ENCODE measurements around the gene AK2. TPM values are rescaled to one million over a fixed set of nuclear protein-coding genes. Genes with fewer than 3 reads are reported as not detected.
"Not testable (repeated sequence)": the region's sequence is repeated elsewhere in the genome, so short reads cannot be mapped to it uniquely, and the experiment has no call there.

Gene AK2
- total and polyA plus RNA-seq, 3 donors from 2014 or later = 144 to 219 (median 181) TPM

- H3K27me3 ChIP-seq = no peaks in the 10 kb centered on the region
- DNase-seq = no peak
- no peaks in the 10 kb centered on the region for H3K9me3 ChIP-seq
- intact Hi-C loops (cut with DNase I; ENCODE audit: low total_unique reads) = no loop called here
- TF ChIP-seq CTCF (IDR thresholded peaks at IDR 0.05) (no peak), POLR2A (IDR thresholded peaks at IDR 0.05) (no peak)
- no peak overlapping the region for H3K4me3 ChIP-seq
- WGBS, 2 donors = 88 to 91% methylated on average over 4 of the region's 4 CpGs
- no peaks in the 10 kb centered on the region for H3K4me1 ChIP-seq
- H3K36me3 ChIP-seq (ENCODE audit: low read depth, missing control alignments) = no peaks in the 10 kb centered on the region
- no peak overlapping the region for H3K27ac ChIP-seq
Observed at GRCh38 chr1:33025761-33026160, 10.9 kb downstream of the AK2 start.

GRCh38 chr1:33025180-33025569 is 11.5 kb downstream of the AK2 start:
- intact Hi-C loops (cut with DNase I; ENCODE audit: low total_unique reads) = no loop called here
- no peaks in the 10 kb centered on the region for H3K36me3 ChIP-seq (ENCODE audit: low read depth, missing control alignments)
- TF ChIP-seq CTCF (IDR thresholded peaks at IDR 0.05) (no peak), POLR2A (IDR thresholded peaks at IDR 0.05) (no peak)
- no peak for DNase-seq
- no peaks in the 10 kb centered on the region for H3K9me3 ChIP-seq
- H3K27ac ChIP-seq = no peak overlapping the region
- H3K27me3 ChIP-seq = no peaks in the 10 kb centered on the region
- 40 to 88% methylated on average over 1 of the region's 1 CpG for WGBS, 2 donors
- no peak overlapping the region for H3K4me3 ChIP-seq
- H3K4me1 ChIP-seq = no peaks in the 10 kb centered on the region

- H3K4me3 ChIP-seq; DNase-seq; H3K27ac ChIP-seq; H3K4me1 ChIP-seq; H3K36me3 ChIP-seq (ENCODE audit: low read depth, missing control alignments); H3K27me3 ChIP-seq; H3K9me3 ChIP-seq; intact Hi-C loops (cut with DNase I; ENCODE audit: low total_unique reads): not testable (repeated sequence)
- WGBS, 2 donors = 82 to 97% methylated on average over 6 of the region's 6 CpGs
Observed at GRCh38 chr1:33024430-33025179, 12.1 kb downstream of the AK2 start.

- intact Hi-C loops (cut with DNase I; ENCODE audit: low total_unique reads) = no loop called here
- H3K27ac ChIP-seq = no peak overlapping the region
- DNase-seq = no peak
- H3K27me3 ChIP-seq = no peaks in the 10 kb centered on the region
- TF ChIP-seq CTCF (IDR thresholded peaks at IDR 0.05) (no peak), POLR2A (IDR thresholded peaks at IDR 0.05) (no peak)
- H3K4me3 ChIP-seq = no peak overlapping the region
- no peaks in the 10 kb centered on the region for H3K4me1 ChIP-seq
- H3K36me3 ChIP-seq (ENCODE audit: low read depth, missing control alignments) = no peaks in the 10 kb centered on the region
- no peaks in the 10 kb centered on the region for H3K9me3 ChIP-seq
Observed at GRCh38 chr1:33022650-33023200, 14.0 kb downstream of the AK2 start.

- H3K4me3 ChIP-seq = no peak overlapping the region
- 86 to 90% methylated on average over 4 of the region's 4 CpGs for WGBS, 2 donors
- no peaks in the 10 kb centered on the region for H3K27me3 ChIP-seq
- no peaks in the 10 kb centered on the region for H3K4me1 ChIP-seq
- H3K27ac ChIP-seq = no peak overlapping the region
- no peak for DNase-seq
- H3K36me3 ChIP-seq (ENCODE audit: low read depth, missing control alignments) = no peaks in the 10 kb centered on the region
- TF ChIP-seq POLR2A (IDR thresholded peaks at IDR 0.05) = no peak
- TF ChIP-seq CTCF (IDR thresholded peaks at IDR 0.05) = no peak
- intact Hi-C loops (cut with DNase I; ENCODE audit: low total_unique reads) = no loop called here
- H3K9me3 ChIP-seq = no peaks in the 10 kb centered on the region
Observed at GRCh38 chr1:33021567-33022431, 14.9 kb downstream of the AK2 start.
